Measurements from ENCODE around the gene LRBA.

- TF ChIP-seq CTCF (conservative IDR thresholded peaks at IDR 0.05 in 1 of 2, IDR thresholded peaks at IDR 0.05 in 1 of 2; ENCODE audit: low read depth in 1 of 2, low read length in 2 of 2) = peak in 1 of 2 donors; percentile 9
- TF ChIP-seq EZH2 (IDR thresholded peaks at IDR 0.05; ENCODE audit: low read length, missing control alignments) = no peak
Observed at GRCh38 chr4:150875367-150875766, 139.7 kb downstream of the LRBA start.

Measured in fibroblast of lung (primary cell).